ENCODE measurements around the gene EARS2. TPM values are rescaled to one million over a fixed set of nuclear protein-coding genes. Genes with fewer than 3 reads are reported as not detected.
"Not testable (repeated sequence)": the region's sequence is repeated elsewhere in the genome, so short reads cannot be mapped to it uniquely, and the experiment has no call there.

Gene EARS2
- total RNA-seq, 2 donors from 2014 or later, result 23.1 to 25.3 TPM

DNA sequence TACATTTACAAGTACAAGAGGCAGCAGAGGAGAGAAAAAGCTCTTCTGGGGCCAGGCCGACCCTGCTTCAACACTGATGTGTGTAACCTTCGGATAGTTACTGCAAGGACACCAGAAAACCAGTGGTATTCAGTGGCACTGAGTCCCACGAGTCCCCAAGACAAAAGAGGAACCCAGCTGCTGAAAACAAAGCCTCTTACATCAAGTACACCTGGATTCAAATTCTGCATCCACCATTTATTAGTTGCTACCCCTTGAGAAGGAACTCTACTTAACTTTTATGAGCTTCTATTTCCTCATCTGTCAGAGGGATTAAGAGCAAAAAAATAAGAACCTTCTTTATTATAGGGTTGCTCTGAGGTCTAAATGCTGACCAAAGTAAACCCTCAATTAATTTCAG, 2.6 kb downstream of the EARS2 start:
- peaks cover 68% of the 10 kb centered on the region for H3K36me3 Mint-ChIP-seq (ENCODE audit: low read depth)
- no peak overlapping the region for H3K27ac Mint-ChIP-seq
- ATAC-seq (replicated peaks), result no peak
- no peaks in the 10 kb centered on the region for H3K27me3 Mint-ChIP-seq
- H3K4me1 Mint-ChIP-seq, result peaks cover 6% of the 10 kb centered on the region
- no peaks in the 10 kb centered on the region for H3K9me3 Mint-ChIP-seq
- H3K4me3 Mint-ChIP-seq, result no peak overlapping the region

DNA sequence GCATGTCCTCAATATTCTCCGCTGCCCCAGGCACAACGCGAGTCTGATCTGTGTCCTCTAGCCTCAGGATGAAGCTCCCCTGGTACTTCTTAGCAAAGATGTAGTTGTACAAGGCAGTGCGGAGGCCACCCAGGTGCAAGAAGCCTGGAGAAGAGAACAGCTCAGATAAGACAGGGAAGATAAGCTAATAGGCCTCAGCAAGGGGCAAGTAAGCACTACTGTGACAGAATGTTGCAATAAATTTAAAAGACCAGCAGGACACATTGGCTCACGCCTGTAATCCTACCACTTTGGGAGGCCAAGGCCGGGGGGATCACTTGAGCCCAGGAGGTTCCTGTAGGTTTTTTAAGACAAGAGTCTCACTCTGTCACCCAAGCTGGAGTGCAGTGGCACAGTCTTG, 5.0 kb downstream of the EARS2 start:
- no peak for ATAC-seq (replicated peaks)
- Mint-ChIP-seq H3K36me3 (ENCODE audit: low read depth) (peaks cover 75% of the 10 kb centered on the region), H3K4me1 (no peaks in the 10 kb centered on the region), H3K4me3 (no peak overlapping the region), H3K9me3 (no peaks in the 10 kb centered on the region), H3K27me3 (no peaks in the 10 kb centered on the region), H3K27ac (no peak overlapping the region)

DNA sequence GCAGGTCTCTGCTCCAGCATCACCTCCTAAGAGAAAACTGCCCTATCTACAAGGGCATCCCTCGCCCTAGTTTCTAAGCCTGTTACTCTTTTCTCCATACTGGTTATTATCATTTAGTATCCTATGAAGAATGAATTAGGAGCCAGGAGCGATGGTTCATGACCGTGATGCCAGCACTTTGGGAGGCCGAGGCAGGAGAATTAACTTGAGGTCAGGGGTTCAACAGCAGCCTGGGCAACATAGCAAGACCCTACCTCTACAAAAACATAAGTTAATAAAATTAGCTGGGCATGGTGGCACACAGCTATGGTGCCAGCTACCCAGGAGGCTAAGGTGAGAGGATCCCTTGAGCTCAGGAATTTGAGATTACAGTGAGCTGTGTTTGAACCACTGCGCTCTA, 7.2 kb downstream of the EARS2 start:
- ATAC-seq (replicated peaks), result no peak
- Mint-ChIP-seq H3K4me1 (no peaks in the 10 kb centered on the region), H3K9me3 (no peaks in the 10 kb centered on the region), H3K36me3 (ENCODE audit: low read depth) (peaks cover 87% of the 10 kb centered on the region), H3K4me3 (no peak overlapping the region), H3K27ac (no peak overlapping the region), H3K27me3 (no peaks in the 10 kb centered on the region)

DNA sequence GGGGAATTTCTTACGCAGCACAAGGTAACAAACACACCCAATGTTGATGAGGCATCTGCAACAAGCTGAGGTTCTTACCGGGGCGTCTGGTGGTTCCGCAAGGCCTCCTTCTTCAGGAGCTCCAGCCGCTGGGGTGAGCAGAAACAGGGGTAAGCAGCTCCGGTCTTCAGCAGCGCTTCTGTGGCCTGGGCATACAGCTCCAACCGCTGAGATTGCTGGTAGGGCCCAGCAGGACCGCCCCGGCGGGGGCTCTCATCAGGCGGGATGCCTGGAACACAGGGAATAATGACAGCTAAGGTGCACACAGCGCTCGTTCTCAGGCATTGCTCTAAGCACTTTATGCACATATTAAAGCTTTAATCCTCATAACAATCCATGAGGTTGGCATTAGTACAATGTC, 12.7 kb downstream of the EARS2 start:
- no peaks in the 10 kb centered on the region for H3K9me3 Mint-ChIP-seq
- ATAC-seq (replicated peaks), result no peak
- H3K27ac Mint-ChIP-seq, result no peak overlapping the region
- no peaks in the 10 kb centered on the region for H3K4me1 Mint-ChIP-seq
- H3K36me3 Mint-ChIP-seq (ENCODE audit: low read depth), result peaks cover 87% of the 10 kb centered on the region
- no peaks in the 10 kb centered on the region for H3K27me3 Mint-ChIP-seq
- no peak overlapping the region for H3K4me3 Mint-ChIP-seq

DNA sequence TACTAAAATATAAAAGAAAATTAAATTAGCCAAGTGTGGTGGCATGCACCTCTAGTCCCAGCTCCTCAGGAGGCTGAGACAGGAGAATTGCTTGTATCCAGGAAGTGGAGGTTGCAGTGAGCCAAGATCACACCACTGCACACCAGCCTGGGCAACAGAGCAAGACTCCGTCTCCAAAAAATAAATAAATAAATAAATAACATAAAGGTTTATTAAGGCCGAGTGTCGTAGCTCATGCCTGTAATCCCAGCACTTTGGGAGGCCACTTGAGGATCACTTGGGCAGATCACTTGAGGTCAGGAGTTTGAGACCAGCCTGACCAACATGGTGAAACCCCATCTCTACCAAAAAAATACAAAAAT, 16.4 kb downstream of the EARS2 start:
- H3K36me3 Mint-ChIP-seq (ENCODE audit: low read depth), result peaks cover 74% of the 10 kb centered on the region
- ATAC-seq (replicated peaks); H3K27ac Mint-ChIP-seq; H3K4me1 Mint-ChIP-seq; H3K4me3 Mint-ChIP-seq; H3K27me3 Mint-ChIP-seq; H3K9me3 Mint-ChIP-seq: not testable (repeated sequence)

DNA sequence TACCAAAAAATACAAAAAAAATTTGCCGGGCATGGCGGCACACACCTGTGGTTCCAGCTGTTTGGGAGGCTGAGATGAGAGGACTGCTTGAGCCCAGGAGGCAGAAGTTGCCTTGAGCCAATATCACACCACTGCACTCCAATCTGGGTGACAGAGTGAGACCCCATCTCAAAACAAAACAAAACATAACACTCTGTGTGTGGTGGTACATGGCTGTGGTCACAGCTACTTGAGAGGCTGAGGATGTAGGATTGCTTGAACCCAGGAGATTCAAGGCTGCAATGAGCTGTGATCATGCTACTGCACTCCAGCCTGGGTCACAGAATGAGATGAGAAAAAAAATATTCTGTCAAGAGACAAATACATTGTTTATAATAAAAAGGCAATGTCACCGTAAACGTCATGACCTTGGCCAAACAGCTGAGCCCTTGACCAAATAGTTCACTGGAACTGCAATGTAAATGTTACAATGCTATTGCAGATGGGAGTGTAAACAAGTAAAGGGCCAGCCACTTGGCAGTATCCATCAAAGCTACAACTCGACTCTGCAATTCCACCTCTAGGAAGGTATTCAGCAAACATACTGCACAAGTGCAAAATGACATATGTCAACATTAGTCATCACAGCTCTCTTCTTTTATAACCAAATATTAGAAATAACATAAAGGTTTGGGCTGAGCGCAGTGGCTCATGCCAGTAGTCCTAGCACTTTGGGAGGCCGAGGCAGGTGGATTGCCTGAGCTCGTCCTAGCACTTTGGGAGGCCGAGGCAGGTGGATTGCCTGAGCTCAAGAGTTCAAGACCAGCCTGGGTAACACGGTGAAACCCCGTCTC, 16.9 kb downstream of the EARS2 start:
- no peaks in the 10 kb centered on the region for H3K4me1 Mint-ChIP-seq
- ATAC-seq (replicated peaks), result no peak
- H3K4me3 Mint-ChIP-seq, result no peak overlapping the region
- no peak overlapping the region for H3K27ac Mint-ChIP-seq
- H3K9me3 Mint-ChIP-seq, result no peaks in the 10 kb centered on the region
- H3K36me3 Mint-ChIP-seq (ENCODE audit: low read depth), result peaks cover 71% of the 10 kb centered on the region
- no peaks in the 10 kb centered on the region for H3K27me3 Mint-ChIP-seq

DNA sequence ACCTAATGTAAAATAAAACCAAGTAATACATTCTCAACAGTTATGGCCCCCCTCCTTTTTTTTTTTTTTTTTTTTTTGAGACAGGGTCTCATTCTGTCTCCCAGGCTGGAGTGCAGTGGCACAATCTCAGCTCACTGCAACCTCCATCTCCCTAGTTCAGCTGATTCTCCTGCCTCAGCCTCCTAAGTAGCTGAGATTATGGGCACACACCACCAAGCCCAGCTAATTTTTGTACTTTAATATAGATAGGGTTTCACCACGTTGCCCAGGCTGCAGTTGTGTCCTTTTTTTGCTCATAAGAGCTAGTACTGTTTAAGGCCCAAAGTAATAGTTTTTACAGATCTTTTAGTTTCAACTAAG, 18.3 kb downstream of the EARS2 start:
- H3K9me3 Mint-ChIP-seq, result no peaks in the 10 kb centered on the region
- H3K36me3 Mint-ChIP-seq (ENCODE audit: low read depth), result peaks cover 78% of the 10 kb centered on the region
- H3K4me3 Mint-ChIP-seq, result no peak overlapping the region
- H3K4me1 Mint-ChIP-seq, result no peaks in the 10 kb centered on the region
- H3K27ac Mint-ChIP-seq, result no peak overlapping the region
- no peak for ATAC-seq (replicated peaks)
- no peaks in the 10 kb centered on the region for H3K27me3 Mint-ChIP-seq

DNA sequence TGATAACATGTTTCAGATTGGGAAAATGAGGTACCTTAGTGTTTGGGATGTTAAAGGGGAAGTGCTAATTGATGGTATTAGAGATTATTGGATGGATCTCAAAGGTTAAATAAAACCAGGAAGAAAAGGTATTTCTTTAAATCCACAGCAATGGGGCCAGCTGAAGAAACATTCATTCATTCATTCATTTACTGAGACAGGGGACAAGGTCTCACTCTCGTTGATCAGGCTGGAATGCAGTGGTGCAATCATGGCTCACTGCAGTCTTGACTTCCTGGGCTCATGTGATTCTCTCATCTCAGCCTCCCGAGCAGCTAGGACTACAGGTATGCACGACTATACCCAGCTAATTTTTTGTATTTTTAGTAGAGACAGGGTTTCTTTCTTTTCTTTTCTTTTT, 19.8 kb downstream of the EARS2 start:
- Mint-ChIP-seq H3K4me1 (no peaks in the 10 kb centered on the region), H3K4me3 (no peak overlapping the region), H3K9me3 (no peaks in the 10 kb centered on the region), H3K36me3 (ENCODE audit: low read depth) (peaks cover 76% of the 10 kb centered on the region), H3K27ac (no peak overlapping the region), H3K27me3 (no peaks in the 10 kb centered on the region)
- ATAC-seq (replicated peaks), result no peak

DNA sequence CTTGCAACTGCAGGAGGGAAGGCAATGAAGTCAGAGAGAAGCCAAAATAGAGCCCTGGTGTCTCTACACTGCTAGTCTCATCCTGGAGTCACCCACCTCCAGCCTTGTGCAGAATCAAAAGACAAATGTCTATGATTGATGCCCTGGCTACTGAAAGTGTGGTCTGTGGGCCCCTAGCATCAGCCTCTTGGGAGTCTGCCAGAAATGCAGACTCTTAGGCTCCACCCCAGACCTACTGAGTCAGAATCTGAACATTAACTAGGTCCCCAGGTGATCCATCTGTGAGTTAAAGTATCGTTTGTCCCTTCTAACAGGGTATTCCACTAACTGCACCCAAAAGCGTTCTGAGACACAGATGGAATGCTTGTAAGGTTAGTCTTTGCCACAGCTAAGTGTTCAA, 21.2 kb downstream of the EARS2 start:
- ATAC-seq (replicated peaks), result no peak
- Mint-ChIP-seq H3K9me3 (no peaks in the 10 kb centered on the region), H3K27ac (no peak overlapping the region), H3K4me3 (no peak overlapping the region), H3K36me3 (ENCODE audit: low read depth) (peaks cover 75% of the 10 kb centered on the region), H3K27me3 (no peaks in the 10 kb centered on the region), H3K4me1 (no peaks in the 10 kb centered on the region)

DNA sequence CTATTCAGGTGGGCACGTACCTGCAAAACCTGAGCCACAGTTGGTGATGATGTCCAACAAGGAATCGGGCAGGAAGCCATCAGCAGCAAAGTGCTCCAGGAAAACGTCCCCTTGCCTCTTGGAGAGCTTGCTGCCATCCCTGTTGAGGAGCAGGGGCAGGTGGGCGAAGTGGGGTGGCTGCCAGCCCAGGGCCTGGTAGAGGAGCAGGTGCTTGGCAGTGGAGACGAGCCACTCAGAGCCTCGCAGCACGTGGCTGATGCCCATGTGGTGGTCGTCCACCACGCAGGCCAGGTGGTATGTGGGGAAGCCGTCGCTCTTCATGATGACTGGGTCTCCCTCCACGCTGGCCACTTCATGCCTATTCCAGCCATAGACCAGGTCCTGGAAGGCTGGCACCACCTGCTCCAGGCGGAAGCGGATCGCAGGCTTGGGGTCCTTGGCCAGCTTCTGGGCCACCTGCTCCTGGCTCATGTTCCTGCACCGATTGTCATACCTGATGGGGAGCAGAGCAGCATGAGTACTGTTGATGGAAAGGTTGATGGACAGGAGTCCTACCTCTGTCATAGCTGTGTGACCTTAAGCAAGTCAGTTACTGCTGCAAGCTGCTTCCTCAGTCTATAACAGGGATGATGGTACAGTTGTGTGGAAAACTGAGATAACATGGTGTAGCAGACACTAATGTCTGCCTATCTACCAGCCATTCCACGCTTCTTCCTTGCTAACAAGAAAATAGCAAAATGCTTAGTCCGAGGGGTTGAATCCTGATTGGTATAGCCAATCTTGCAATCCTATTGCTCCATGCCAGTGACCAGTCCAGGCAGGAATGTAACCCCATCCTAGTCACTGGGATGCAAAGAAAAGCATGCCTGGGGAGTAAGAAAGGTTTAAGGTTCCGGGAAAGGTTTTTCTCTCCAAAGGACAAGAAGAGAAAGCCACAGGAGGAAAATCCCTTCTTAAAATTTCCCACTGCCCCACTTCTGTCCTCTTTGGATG, 22.0 kb downstream of the EARS2 start:
- no peak for ATAC-seq (replicated peaks)
- Mint-ChIP-seq H3K4me3 (no peak overlapping the region), H3K27ac (no peak overlapping the region), H3K4me1 (no peaks in the 10 kb centered on the region), H3K9me3 (no peaks in the 10 kb centered on the region), H3K27me3 (no peaks in the 10 kb centered on the region), H3K36me3 (ENCODE audit: low read depth) (peaks cover 71% of the 10 kb centered on the region)

DNA sequence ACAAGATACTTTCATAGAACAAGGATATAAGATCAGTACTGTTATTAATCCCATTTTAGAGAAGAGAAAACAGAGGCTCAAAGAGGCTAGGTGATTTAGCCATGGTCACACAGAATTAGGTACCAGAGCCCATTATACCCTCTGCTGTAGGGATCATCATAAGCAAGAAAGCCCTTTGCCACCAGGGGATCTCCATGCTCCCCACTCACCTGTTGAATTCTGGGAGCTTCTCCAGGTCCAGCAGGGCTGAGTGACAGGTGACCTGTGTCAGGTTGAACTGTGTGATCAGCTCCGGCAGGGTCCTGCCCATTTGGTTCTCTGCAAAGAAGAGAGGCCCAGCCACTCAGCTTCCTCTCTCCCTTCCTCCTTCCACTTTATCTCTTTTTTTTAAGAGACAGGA, 24.7 kb downstream of the EARS2 start:
- H3K36me3 Mint-ChIP-seq (ENCODE audit: low read depth), result peaks cover 77% of the 10 kb centered on the region
- no peak for ATAC-seq (replicated peaks)
- H3K4me3 Mint-ChIP-seq, result no peak overlapping the region
- H3K9me3 Mint-ChIP-seq, result no peaks in the 10 kb centered on the region
- H3K27me3 Mint-ChIP-seq, result no peaks in the 10 kb centered on the region
- H3K27ac Mint-ChIP-seq, result no peak overlapping the region
- no peaks in the 10 kb centered on the region for H3K4me1 Mint-ChIP-seq

DNA sequence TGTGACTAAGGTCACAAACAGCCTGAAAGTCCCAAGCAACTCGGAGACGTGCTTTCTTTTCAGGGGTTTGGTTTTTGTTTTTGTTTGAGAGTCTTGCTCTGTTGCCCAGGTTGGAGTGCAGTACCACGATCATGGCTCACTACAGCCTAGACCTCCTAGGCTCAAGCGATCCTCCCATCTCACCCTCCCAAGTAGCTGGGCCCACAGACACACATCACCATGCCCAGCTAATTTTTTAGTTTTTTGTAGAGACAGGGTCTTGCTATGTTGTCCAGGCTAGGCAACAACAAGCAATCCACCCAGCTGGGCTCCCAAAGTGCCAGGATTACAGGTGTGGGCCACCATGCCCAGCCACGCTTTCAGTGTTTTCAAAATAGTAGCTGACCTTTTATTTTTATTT, 27.1 kb downstream of the EARS2 start:
- H3K27me3 Mint-ChIP-seq, result no peaks in the 10 kb centered on the region
- H3K36me3 Mint-ChIP-seq (ENCODE audit: low read depth), result peaks cover 84% of the 10 kb centered on the region
- no peaks in the 10 kb centered on the region for H3K4me1 Mint-ChIP-seq
- no peaks in the 10 kb centered on the region for H3K9me3 Mint-ChIP-seq
- ATAC-seq (replicated peaks), result no peak
- H3K27ac Mint-ChIP-seq, result no peak overlapping the region
- no peak overlapping the region for H3K4me3 Mint-ChIP-seq

DNA sequence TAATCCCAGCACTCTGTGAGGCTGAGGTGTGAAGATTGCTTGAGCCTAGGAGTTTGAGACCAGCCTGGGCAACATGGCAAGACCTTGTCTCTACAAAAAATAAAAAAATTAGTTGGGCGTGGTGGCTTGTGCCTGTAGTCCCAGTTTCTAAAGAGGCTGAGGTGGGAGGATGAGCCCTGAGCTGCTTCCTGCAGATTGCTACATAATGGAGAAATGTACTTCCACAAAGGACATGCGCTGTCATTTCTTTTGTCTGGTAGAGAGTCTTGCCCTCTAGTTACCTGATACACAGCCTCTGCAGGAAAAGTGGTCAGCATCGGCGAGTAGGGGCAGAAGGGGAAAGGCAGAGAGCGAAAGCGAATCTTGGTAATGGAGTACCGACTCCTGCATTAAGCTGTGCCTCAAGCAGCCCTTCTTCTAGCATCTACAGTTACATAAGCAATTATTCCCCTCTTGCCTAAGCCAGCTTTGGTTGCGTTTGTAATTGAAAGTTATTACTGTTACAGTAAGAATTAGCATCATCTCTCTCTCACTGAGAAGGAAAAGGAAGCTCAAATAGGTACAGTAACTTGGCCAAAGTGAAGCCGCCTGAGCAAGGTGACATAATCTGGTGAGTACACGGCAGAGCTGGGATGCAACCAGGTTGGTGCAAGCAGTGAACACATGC, 28.4 kb downstream of the EARS2 start:
- H3K27me3 Mint-ChIP-seq, result no peaks in the 10 kb centered on the region
- peaks cover 84% of the 10 kb centered on the region for H3K36me3 Mint-ChIP-seq (ENCODE audit: low read depth)
- no peak overlapping the region for H3K27ac Mint-ChIP-seq
- no peak for ATAC-seq (replicated peaks)
- no peaks in the 10 kb centered on the region for H3K9me3 Mint-ChIP-seq
- no peak overlapping the region for H3K4me3 Mint-ChIP-seq
- H3K4me1 Mint-ChIP-seq, result no peaks in the 10 kb centered on the region

DNA sequence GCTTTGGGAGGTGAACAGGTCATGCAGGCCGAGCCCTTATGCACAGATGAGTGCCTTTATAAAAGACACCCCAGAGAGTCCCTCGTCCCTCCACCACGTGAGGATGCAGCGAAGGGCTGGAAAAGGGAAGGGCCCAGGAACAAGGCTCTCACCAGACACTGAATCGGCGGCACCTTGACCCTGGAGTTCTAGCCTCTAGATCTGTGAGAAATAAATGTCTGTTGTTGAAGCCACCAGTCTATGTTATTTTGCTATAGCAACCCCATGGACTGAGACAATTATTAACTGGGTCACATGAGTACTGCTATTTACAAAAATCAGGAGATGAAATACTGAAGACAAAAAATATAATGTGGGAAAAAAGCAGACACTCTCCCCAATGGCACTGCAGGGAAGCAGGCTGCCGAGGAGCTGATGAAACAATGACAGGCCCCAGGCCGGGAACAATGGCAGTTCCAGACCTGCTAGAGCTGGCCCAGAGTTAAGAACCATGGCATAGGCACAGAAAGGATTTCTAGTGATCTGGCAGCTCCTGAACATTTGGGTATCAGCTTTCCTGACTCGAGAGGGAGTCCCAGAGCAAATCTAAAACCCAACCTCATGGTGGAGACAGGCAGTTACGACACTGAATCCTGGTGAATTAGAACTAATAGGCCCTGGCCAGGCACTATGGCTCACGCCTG, 29.0 kb downstream of the EARS2 start:
- H3K4me3 Mint-ChIP-seq, result no peak overlapping the region
- H3K27me3 Mint-ChIP-seq, result no peaks in the 10 kb centered on the region
- no peak overlapping the region for H3K27ac Mint-ChIP-seq
- peaks cover 84% of the 10 kb centered on the region for H3K36me3 Mint-ChIP-seq (ENCODE audit: low read depth)
- ATAC-seq (replicated peaks), result no peak
- H3K9me3 Mint-ChIP-seq, result no peaks in the 10 kb centered on the region
- H3K4me1 Mint-ChIP-seq, result no peaks in the 10 kb centered on the region

Measured in activated T-helper 17 cell treated with anti-CD3 and anti-CD28 coated beads, Interleukin-2, amount 50 U/mL, for 72 hours (primary cell).